Gastroesophageal sphincter (tissue), 3 donors: ENCODE measurements around the gene RAD9A.

ENCODE experiments used
- CTCF ChIP-seq, 4 experiments: fragments of 200-600 bp in 2 of 4; fragments of 450-650 bp in 2 of 4; sonication (generic) in 1 of 4; IDR thresholded peaks; one replicate each; pipeline ENCODE4 v1.5.1; 2017 to 2019; ENCODE audit warnings: antibody characterized with exemption in 4 of 4, mild to moderate bottlenecking in 2 of 4, moderate library complexity in 2 of 4
- EP300 ChIP-seq: sonication (generic); formaldehyde crosslinking; IDR thresholded peaks from one replicate; pipeline ENCODE4 v1.6.1; 2017; ENCODE audit warnings: antibody characterized with exemption, mild to moderate bottlenecking
- POLR2A ChIP-seq, 2 donors: fragments of 450-650 bp; IDR thresholded peaks; one replicate each; pipeline ENCODE4 v1.6.1; 2017; ENCODE audit warnings: antibody characterized with exemption in 2 of 2, mild to moderate bottlenecking in 2 of 2, moderate library complexity in 1 of 2
- POLR2AphosphoS5 ChIP-seq: sonication (generic); formaldehyde crosslinking; IDR thresholded peaks from one replicate; pipeline ENCODE4 v1.6.1; 2017; ENCODE audit warnings: antibody characterized with exemption

- TF ChIP-seq POLR2A (IDR thresholded peaks at IDR 0.05): peak in 1 of 2 donors; percentile 3
- no peak for TF ChIP-seq CTCF (IDR thresholded peaks at IDR 0.05)
- no peak for TF ChIP-seq POLR2AphosphoS5
- TF ChIP-seq EP300: no peak
Measured at GRCh38 chr11:67437809-67438157, 46.0 kb downstream of the RAD9A start.
